ENCODE results near the gene ALPK3. TPM values are rescaled to one million over a fixed set of nuclear protein-coding genes. Genes with fewer than 3 reads are reported as not detected.

The ALPK3 gene, protein sequence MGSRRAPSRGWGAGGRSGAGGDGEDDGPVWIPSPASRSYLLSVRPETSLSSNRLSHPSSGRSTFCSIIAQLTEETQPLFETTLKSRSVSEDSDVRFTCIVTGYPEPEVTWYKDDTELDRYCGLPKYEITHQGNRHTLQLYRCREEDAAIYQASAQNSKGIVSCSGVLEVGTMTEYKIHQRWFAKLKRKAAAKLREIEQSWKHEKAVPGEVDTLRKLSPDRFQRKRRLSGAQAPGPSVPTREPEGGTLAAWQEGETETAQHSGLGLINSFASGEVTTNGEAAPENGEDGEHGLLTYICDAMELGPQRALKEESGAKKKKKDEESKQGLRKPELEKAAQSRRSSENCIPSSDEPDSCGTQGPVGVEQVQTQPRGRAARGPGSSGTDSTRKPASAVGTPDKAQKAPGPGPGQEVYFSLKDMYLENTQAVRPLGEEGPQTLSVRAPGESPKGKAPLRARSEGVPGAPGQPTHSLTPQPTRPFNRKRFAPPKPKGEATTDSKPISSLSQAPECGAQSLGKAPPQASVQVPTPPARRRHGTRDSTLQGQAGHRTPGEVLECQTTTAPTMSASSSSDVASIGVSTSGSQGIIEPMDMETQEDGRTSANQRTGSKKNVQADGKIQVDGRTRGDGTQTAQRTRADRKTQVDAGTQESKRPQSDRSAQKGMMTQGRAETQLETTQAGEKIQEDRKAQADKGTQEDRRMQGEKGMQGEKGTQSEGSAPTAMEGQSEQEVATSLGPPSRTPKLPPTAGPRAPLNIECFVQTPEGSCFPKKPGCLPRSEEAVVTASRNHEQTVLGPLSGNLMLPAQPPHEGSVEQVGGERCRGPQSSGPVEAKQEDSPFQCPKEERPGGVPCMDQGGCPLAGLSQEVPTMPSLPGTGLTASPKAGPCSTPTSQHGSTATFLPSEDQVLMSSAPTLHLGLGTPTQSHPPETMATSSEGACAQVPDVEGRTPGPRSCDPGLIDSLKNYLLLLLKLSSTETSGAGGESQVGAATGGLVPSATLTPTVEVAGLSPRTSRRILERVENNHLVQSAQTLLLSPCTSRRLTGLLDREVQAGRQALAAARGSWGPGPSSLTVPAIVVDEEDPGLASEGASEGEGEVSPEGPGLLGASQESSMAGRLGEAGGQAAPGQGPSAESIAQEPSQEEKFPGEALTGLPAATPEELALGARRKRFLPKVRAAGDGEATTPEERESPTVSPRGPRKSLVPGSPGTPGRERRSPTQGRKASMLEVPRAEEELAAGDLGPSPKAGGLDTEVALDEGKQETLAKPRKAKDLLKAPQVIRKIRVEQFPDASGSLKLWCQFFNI (N-terminal part only)
- polyA plus RNA-seq (2013, experiment 1 of 2): 44.1 TPM
- polyA plus RNA-seq (2013, experiment 2 of 2): 37.1 TPM

- Histone ChIP-seq H3K27ac (ENCODE audit: low read depth, low read length, severe bottlenecking) (peak within 1 kb of the TSS; percentile 99), H3K4me1 (ENCODE audit: control insufficient read depth, insufficient read depth, low read length, poor library complexity, severe bottlenecking) (peaks cover 40% of the 10 kb centered on the region)
- 26 to 30% methylated on average over 37 to 57 of the region's 63 CpGs for WGBS, 2 experiments (ENCODE audit: insufficient coverage in 2 of 2)
Observed at GRCh38 chr15:84816694-84817465, at the start of gene ALPK3. Gene ALPK3 (plus strand): TSS chr15:84817356. CDS start chr15:84817453, 97 bp downstream.

DNA sequence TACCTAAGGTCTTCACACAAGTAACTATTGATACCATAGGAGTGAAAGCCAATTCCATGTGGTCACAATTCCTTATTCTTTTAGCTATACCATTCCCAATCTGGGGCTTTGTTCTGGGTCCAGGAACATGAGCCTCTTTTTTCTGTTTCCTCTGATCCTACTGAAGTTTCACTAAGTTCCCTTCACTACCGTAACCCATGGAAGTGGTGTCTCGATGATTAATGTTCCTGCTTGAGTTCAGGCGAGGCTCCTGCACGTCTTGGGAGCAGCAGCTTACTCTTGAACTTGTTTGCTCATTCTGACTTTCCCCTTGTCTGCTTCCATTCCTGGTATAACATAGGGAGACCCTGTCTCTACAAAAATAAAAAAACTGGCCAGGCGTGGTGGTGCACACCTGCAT, 45.1 kb upstream of the ALPK3 start:
- H3K4me3 ChIP-seq (ENCODE audit: extremely low read depth, insufficient read depth, low read length, poor library complexity, severe bottlenecking): no peak overlapping the region
- WGBS, 2 experiments (ENCODE audit: insufficient coverage in 2 of 2): 87 to 91% methylated on average over 4 to 5 of the region's 5 CpGs
- peaks cover 77% of the 10 kb centered on the region for H3K36me3 ChIP-seq (ENCODE audit: control insufficient read depth, insufficient read depth, low read length)
- no peaks in the 10 kb centered on the region for H3K4me1 ChIP-seq (ENCODE audit: control insufficient read depth, insufficient read depth, low read length, poor library complexity, severe bottlenecking)
- no peak overlapping the region for H3K27ac ChIP-seq (ENCODE audit: low read depth, low read length, severe bottlenecking)
- H3K9me3 ChIP-seq (ENCODE audit: control insufficient read depth, low read length): no peaks in the 10 kb centered on the region

More at GRCh38 chr15:84816694-84817465, at the start of gene ALPK3:
- H3K9me3 ChIP-seq (ENCODE audit: control insufficient read depth, low read length): no peaks in the 10 kb centered on the region
- H3K4me3 ChIP-seq (ENCODE audit: extremely low read depth, insufficient read depth, low read length, poor library complexity, severe bottlenecking): peak within 1 kb of the TSS; percentile 57
- H3K36me3 ChIP-seq (ENCODE audit: control insufficient read depth, insufficient read depth, low read length): peaks cover 19% of the 10 kb centered on the region

- 90 to 100% methylated on average over 1 of the region's 2 CpGs for WGBS, 2 experiments (ENCODE audit: insufficient coverage in 2 of 2)
- H3K27ac ChIP-seq (ENCODE audit: low read depth, low read length, severe bottlenecking): no peak overlapping the region
- no peaks in the 10 kb centered on the region for H3K9me3 ChIP-seq (ENCODE audit: control insufficient read depth, low read length)
- H3K4me3 ChIP-seq (ENCODE audit: extremely low read depth, insufficient read depth, low read length, poor library complexity, severe bottlenecking): no peak overlapping the region
- H3K36me3 ChIP-seq (ENCODE audit: control insufficient read depth, insufficient read depth, low read length): peaks cover 72% of the 10 kb centered on the region
- H3K4me1 ChIP-seq (ENCODE audit: control insufficient read depth, insufficient read depth, low read length, poor library complexity, severe bottlenecking): no peaks in the 10 kb centered on the region
Observed at GRCh38 chr15:84772467-84772866, 44.7 kb upstream of the ALPK3 start.

DNA sequence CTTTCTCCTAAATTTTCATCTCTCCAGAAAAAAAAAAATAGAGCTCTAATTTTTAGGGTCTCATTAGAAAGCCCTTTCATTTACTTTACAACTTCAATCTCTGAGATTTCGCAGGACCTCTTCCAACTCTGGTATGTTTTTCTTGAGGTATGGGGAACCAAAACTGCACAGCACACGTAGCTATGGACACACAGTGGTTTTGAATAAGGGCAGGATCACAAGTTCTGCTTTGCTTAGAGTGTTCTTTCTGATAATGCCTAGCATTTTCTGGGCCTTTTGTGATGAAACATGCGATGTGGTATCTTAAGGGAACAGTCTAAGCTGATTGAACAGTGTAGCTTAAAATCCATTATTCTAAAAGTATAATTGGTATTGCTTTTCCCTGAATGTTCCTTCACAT, 43.4 kb upstream of the ALPK3 start:
- H3K4me1 ChIP-seq (ENCODE audit: control insufficient read depth, insufficient read depth, low read length, poor library complexity, severe bottlenecking): no peaks in the 10 kb centered on the region
- no peaks in the 10 kb centered on the region for H3K9me3 ChIP-seq (ENCODE audit: control insufficient read depth, low read length)
- H3K27ac ChIP-seq (ENCODE audit: low read depth, low read length, severe bottlenecking): no peak overlapping the region
- H3K4me3 ChIP-seq (ENCODE audit: extremely low read depth, insufficient read depth, low read length, poor library complexity, severe bottlenecking): no peak overlapping the region
- H3K36me3 ChIP-seq (ENCODE audit: control insufficient read depth, insufficient read depth, low read length): peaks cover 71% of the 10 kb centered on the region
- 92 to 96% methylated on average over 2 of the region's 3 CpGs for WGBS, 2 experiments (ENCODE audit: insufficient coverage in 2 of 2)

DNA sequence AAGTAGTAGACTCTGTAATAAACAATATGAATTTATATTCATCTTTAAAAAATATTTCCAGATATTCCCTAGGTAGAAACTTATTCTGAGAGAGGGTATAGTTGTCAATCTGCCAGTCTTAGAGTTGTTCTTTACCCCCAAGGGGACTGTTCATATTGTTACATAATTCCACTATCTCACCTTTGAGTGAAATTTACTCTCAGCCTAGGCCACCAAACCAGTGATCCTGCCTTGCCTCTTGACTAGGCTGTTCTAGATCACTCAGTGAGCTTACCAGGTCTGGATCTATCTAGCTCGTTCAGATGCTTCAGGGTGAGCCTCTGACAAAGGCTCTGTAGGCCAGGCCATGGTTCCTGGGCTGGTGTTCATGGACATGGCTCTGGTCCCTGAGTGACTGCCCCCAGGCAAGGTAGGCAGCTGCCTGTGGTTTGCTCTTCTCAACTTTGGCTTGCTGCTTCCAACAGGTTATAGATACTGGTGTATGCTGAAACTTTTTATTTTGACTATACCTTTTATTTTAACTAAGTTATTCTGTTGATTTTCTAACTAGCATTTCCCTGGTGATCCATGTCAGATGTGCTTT, 41.2 kb upstream of the ALPK3 start:
- 83 to 100% methylated on average over 1 of the region's 1 CpG for WGBS, 2 experiments (ENCODE audit: insufficient coverage in 2 of 2)
- Histone ChIP-seq H3K9me3 (ENCODE audit: control insufficient read depth, low read length) (no peaks in the 10 kb centered on the region), H3K4me1 (ENCODE audit: control insufficient read depth, insufficient read depth, low read length, poor library complexity, severe bottlenecking) (no peaks in the 10 kb centered on the region), H3K27ac (ENCODE audit: low read depth, low read length, severe bottlenecking) (no peak overlapping the region), H3K36me3 (ENCODE audit: control insufficient read depth, insufficient read depth, low read length) (peaks cover 61% of the 10 kb centered on the region), H3K4me3 (ENCODE audit: extremely low read depth, insufficient read depth, low read length, poor library complexity, severe bottlenecking) (no peak overlapping the region)

DNA sequence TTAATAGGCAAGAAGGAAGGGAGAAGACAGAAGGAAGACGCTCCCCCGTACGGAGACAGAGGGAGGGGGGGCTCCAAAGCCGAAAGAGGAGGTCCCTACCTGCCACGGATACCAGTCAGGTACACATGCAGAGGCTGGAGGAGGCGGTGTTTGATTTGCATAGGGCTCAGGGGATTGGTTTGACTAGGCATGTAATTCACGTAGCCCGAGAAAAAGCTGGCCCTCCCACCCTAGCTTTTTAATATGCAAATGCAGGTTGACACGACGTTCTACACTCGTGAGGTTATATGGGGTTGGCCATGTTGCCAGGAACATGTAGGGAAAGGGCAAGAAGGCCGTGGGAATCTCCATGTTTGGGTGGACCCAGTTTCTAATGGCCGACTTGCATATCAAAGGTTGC, 39.0 kb upstream of the ALPK3 start:
- H3K4me3 ChIP-seq (ENCODE audit: extremely low read depth, insufficient read depth, low read length, poor library complexity, severe bottlenecking): no peak overlapping the region
- no peak overlapping the region for H3K27ac ChIP-seq (ENCODE audit: low read depth, low read length, severe bottlenecking)
- H3K36me3 ChIP-seq (ENCODE audit: control insufficient read depth, insufficient read depth, low read length): peaks cover 62% of the 10 kb centered on the region
- H3K9me3 ChIP-seq (ENCODE audit: control insufficient read depth, low read length): no peaks in the 10 kb centered on the region
- H3K4me1 ChIP-seq (ENCODE audit: control insufficient read depth, insufficient read depth, low read length, poor library complexity, severe bottlenecking): no peaks in the 10 kb centered on the region
- 55 to 71% methylated on average over 8 to 10 of the region's 13 CpGs for WGBS, 2 experiments (ENCODE audit: insufficient coverage in 2 of 2)

DNA sequence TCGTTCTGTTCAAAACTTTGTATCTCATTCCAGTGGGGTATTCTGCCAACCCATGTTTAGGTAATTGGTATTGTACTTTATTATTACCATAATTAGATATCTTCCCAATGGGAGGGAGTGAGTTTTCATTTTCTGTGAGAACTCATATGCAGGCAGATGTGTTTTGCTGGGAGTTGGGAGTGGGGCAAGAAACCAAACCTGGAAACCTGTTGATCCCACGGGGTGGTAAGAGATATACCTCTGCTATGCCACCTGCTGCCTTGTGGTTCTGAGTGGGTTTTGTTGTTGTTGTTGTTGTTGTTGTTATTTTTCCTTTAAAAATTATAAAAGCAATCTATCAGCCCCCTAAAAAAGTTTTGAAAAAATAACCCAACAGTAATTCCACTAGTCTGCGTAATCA, 36.7 kb upstream of the ALPK3 start:
- H3K27ac ChIP-seq (ENCODE audit: low read depth, low read length, severe bottlenecking): no peak overlapping the region
- peaks cover 74% of the 10 kb centered on the region for H3K36me3 ChIP-seq (ENCODE audit: control insufficient read depth, insufficient read depth, low read length)
- H3K9me3 ChIP-seq (ENCODE audit: control insufficient read depth, low read length): no peaks in the 10 kb centered on the region
- no peak overlapping the region for H3K4me3 ChIP-seq (ENCODE audit: extremely low read depth, insufficient read depth, low read length, poor library complexity, severe bottlenecking)
- no CpG with 5 or more reads among the region's 3 CpGs for WGBS, 2 experiments (ENCODE audit: insufficient coverage in 2 of 2)
- no peaks in the 10 kb centered on the region for H3K4me1 ChIP-seq (ENCODE audit: control insufficient read depth, insufficient read depth, low read length, poor library complexity, severe bottlenecking)

DNA sequence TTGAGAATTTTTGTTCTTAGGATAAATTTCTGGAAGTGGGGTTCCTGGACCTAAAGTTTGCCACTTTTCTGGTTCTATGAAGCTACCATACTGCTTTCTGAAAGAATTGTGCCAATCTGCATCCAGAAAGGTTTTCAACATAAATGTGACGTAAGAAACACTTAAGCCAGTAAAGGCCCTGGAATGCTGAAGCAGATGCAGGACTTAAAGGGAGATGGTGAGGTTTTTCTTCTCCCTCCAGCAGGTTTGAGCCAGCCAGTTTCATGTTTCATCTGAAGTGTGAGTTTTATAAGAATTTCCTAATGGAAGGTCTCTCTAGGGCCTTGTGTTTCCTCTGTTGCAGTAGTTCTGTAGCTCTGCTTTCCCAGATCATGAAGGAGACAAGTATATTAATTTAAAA, 35.7 kb upstream of the ALPK3 start:
- WGBS, 2 experiments (ENCODE audit: insufficient coverage in 2 of 2): 100% methylated on average over 1 of the region's 1 CpG

DNA sequence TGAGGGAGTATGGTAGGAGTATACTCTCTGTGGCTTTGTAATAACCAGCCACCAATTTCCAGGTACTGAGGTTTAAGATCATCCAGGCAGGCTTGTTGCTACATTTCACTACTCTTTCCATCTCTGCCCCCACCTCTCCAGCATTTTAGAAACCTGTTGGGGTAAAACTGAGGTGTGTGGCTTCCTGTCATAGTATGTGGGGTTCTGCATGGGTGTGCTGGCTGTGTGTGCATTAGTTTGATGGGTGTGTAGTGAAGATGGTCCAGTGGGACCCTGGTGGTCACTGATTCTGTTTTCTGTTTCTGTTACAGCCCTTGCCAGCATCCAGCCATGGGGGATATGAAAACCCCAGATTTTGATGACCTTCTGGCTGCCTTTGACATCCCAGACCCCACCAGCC, 34.8 kb upstream of the ALPK3 start:
- no peaks in the 10 kb centered on the region for H3K9me3 ChIP-seq (ENCODE audit: control insufficient read depth, low read length)
- no peaks in the 10 kb centered on the region for H3K4me1 ChIP-seq (ENCODE audit: control insufficient read depth, insufficient read depth, low read length, poor library complexity, severe bottlenecking)
- no peak overlapping the region for H3K4me3 ChIP-seq (ENCODE audit: extremely low read depth, insufficient read depth, low read length, poor library complexity, severe bottlenecking)
- peaks cover 74% of the 10 kb centered on the region for H3K36me3 ChIP-seq (ENCODE audit: control insufficient read depth, insufficient read depth, low read length)
- no peak overlapping the region for H3K27ac ChIP-seq (ENCODE audit: low read depth, low read length, severe bottlenecking)

More for the DNA sequence above, 35.7 kb upstream of the ALPK3 start:
- H3K4me3 ChIP-seq (ENCODE audit: extremely low read depth, insufficient read depth, low read length, poor library complexity, severe bottlenecking): no peak overlapping the region
- H3K36me3 ChIP-seq (ENCODE audit: control insufficient read depth, insufficient read depth, low read length): peaks cover 72% of the 10 kb centered on the region
- no peak overlapping the region for H3K27ac ChIP-seq (ENCODE audit: low read depth, low read length, severe bottlenecking)
- H3K9me3 ChIP-seq (ENCODE audit: control insufficient read depth, low read length): no peaks in the 10 kb centered on the region
- H3K4me1 ChIP-seq (ENCODE audit: control insufficient read depth, insufficient read depth, low read length, poor library complexity, severe bottlenecking): no peaks in the 10 kb centered on the region

All from mesodermal cell (in vitro differentiated cells).